Activated T-helper 2 cell treated with anti-CD3 and anti-CD28 coated beads, Interferon-gamma antibody, Interleukin-2, Interleukin-4, amounts not matched to agents 10 μg/mL and 5 μg/mL and 100 μg/mL, durations not matched to agents 14 hours and 24 hours and 36 hours (primary cell): Measurements from ENCODE around the gene MICAL3. TPM values are rescaled to one million over a fixed set of nuclear protein-coding genes. Genes with fewer than 3 reads are reported as not detected.
"Not testable (repeated sequence)": the region's sequence is repeated elsewhere in the genome, so short reads cannot be mapped to it uniquely, and the experiment has no call there.

Source experiments
- DNase-seq: peaks from one replicate; pipeline ENCODE4 v3.0.0; 2021; ENCODE audit warnings: low spot score
- H3K27ac Mint-ChIP-seq: one replicate; pipeline ENCODE4 v1.8.0; 2021; ENCODE audit warnings: mixed read lengths
- H3K27me3 Mint-ChIP-seq: one replicate; pipeline ENCODE4 v1.8.0; 2021; ENCODE audit warnings: low read depth, mixed read lengths
- H3K36me3 Mint-ChIP-seq: one replicate; pipeline ENCODE4 v1.8.0; 2021; ENCODE audit warnings: low read depth, mixed read lengths
- H3K4me1 Mint-ChIP-seq: one replicate; pipeline ENCODE4 v1.8.0; 2021; ENCODE audit warnings: low read depth, mixed read lengths
- H3K4me3 Mint-ChIP-seq: one replicate; pipeline ENCODE4 v1.8.0; 2021; ENCODE audit warnings: low read depth, mild to moderate bottlenecking, moderate library complexity, mixed read lengths
- H3K9me3 Mint-ChIP-seq: one replicate; pipeline ENCODE4 v1.8.0; 2021; ENCODE audit warnings: mixed read lengths
- intact Hi-C: fragments of 100-400 bp; cut with micrococcal nuclease; formaldehyde crosslinking; loops from one replicate; pipeline ENCODE4 v1.15.1; 2023
- total RNA-seq: library from RNA; stranded (reverse); gene quantifications from 2 replicates; pipeline ENCODE4 v1.2.3, GENCODE V29; 2022

The MICAL3 gene
- total RNA-seq, 1 donor from 2014 or later = 41.8 TPM

DNA sequence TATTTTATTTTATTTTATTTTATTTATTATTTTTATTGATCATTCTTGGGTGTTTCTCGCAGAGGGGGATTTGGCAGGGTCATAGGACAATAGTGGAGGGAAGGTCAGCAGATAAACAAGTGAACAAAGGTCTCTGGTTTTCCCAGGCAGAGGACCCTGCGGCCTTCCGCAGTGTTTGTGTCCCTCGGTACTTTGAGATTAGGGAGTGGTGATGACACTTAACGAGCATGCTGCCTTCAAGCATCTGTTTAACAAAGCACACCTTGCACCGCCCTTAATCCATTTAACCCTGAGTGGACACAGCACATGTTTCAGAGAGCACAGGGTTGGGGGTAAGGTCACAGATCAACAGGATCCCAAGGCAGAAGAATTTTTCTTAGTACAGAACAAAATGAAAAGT is 16.5 kb upstream of the MICAL3 start:
- H3K4me1 Mint-ChIP-seq, DNase-seq, H3K36me3 Mint-ChIP-seq, H3K27ac Mint-ChIP-seq, H3K9me3 Mint-ChIP-seq, intact Hi-C loops, H3K27me3 Mint-ChIP-seq, H3K4me3 Mint-ChIP-seq: not testable (repeated sequence)

DNA sequence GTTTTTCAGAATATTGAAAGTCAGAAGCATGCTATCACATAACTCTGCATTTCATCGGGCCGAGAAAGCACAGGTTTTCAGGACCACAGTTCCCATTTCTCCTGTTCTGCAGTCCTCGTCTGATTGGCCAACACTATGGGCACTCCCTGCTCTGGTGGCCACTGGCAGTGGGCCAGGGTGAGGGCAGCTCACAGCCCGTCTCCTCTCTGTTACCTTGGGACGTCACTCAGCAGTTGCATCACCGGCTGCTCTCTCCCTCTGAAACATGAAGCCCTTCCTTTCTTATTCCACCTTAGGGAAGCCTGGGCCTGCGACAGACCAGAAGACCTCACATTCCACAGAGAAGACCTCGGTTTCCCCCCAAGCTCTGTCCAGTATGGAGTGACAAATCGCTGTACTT is 11.4 kb upstream of the MICAL3 start:
- intact Hi-C loops = no loop called here
- no peaks in the 10 kb centered on the region for H3K36me3 Mint-ChIP-seq
- no peak overlapping the region for H3K4me3 Mint-ChIP-seq
- DNase-seq = no peak
- H3K9me3 Mint-ChIP-seq = no peaks in the 10 kb centered on the region
- peaks cover 9% of the 10 kb centered on the region for H3K27me3 Mint-ChIP-seq
- H3K27ac Mint-ChIP-seq = no peak overlapping the region
- no peaks in the 10 kb centered on the region for H3K4me1 Mint-ChIP-seq

DNA sequence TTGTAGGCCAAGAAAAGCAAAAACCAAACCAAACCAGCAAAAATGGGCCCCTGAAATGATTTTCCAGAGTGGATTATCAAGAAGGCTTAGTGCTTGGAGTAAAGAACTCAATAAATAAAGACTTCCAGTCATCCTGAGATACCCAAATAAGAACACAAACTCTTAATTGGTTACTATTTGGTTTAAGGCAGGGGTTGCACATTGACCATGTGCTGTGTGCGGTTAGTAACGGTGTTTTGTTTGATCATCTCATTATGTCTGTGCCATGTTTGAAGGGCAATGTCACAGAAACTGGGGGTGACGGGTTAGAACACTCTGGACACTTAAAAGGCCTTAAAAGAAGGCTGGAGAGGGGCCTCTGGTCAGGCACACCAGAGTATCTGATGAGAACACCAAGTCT is 9.7 kb upstream of the MICAL3 start:
- no peak for DNase-seq
- intact Hi-C loops = no loop called here
- Mint-ChIP-seq H3K4me1 (no peaks in the 10 kb centered on the region), H3K9me3 (no peaks in the 10 kb centered on the region), H3K4me3 (no peak overlapping the region), H3K27ac (no peak overlapping the region), H3K27me3 (peaks cover 12% of the 10 kb centered on the region), H3K36me3 (no peaks in the 10 kb centered on the region)

DNA sequence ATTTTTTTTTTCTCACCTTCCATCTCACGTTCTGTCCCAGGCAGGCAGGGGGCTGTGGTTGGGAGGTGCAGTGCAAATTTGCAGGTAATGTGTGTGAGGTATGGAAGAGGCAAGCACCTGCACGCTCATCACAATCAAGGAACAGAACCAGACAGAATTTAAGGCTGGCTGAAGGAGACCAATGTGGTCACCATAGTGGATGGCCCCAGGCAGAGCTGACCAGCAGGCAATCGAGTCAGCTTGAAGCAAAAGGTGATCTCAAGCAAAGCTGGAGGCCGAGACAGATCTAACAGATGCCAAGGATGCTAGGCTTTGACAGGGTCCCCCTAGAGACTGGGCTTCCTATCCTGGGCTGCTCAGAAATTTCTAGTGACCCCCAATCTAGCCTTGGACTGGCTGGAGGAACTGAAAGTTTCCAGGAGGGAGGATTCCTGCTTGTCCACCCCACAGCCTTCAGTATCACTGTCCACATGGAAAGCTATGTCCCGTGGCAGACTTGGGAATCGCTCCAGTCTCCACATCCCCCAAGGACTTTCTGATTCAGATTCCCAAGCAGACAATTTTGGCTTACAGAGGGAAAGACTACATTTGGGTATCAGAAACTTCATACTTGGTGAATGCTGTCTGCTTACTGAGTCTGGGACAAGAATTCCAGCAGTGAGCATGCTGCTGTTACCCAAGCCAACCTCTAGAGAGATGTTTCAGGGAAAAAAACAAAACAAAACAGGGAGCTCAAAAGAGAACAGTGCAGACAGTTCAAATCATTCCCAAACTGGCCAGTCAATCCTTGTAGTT is 9.0 kb upstream of the MICAL3 start:
- H3K36me3 Mint-ChIP-seq = no peaks in the 10 kb centered on the region
- peaks cover 16% of the 10 kb centered on the region for H3K27me3 Mint-ChIP-seq
- no peak overlapping the region for H3K27ac Mint-ChIP-seq
- DNase-seq = no peak
- intact Hi-C loops = no loop called here
- H3K9me3 Mint-ChIP-seq = no peaks in the 10 kb centered on the region
- H3K4me3 Mint-ChIP-seq = no peak overlapping the region
- no peaks in the 10 kb centered on the region for H3K4me1 Mint-ChIP-seq

DNA sequence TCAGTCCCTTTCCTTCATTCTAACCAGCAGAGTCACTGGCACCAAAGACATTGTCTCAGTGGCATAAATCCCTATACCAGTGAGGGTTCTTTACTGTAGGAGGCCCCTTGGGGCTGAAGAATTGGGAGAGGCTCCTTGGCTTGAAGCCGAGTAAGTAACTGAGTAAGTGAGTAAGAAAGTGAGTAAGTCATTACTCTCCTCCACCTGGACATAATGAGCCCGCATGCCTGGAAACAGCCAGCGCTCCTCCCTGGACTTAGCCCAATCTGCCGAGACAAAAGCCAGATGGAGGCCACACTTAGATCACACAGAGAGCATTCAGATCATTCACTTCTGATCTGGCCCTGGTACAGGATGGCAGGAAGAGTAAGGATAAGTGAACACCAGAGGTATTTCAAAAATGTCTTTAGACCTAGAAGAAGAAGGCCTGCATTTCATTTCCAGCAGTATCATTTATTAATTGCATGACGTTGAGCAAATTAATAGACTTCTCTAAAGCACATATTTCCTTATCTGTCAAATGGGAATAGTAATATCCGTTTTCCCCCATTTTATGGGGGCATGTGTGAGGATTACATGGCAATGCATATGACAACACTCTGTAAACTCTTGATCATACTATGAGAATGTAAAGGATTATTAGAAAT is 8.2 kb upstream of the MICAL3 start:
- no peaks in the 10 kb centered on the region for H3K36me3 Mint-ChIP-seq
- peaks cover 20% of the 10 kb centered on the region for H3K27me3 Mint-ChIP-seq
- H3K4me1 Mint-ChIP-seq = no peaks in the 10 kb centered on the region
- H3K9me3 Mint-ChIP-seq = no peaks in the 10 kb centered on the region
- intact Hi-C loops = no loop called here
- no peak for DNase-seq
- H3K27ac Mint-ChIP-seq = no peak overlapping the region
- no peak overlapping the region for H3K4me3 Mint-ChIP-seq

DNA sequence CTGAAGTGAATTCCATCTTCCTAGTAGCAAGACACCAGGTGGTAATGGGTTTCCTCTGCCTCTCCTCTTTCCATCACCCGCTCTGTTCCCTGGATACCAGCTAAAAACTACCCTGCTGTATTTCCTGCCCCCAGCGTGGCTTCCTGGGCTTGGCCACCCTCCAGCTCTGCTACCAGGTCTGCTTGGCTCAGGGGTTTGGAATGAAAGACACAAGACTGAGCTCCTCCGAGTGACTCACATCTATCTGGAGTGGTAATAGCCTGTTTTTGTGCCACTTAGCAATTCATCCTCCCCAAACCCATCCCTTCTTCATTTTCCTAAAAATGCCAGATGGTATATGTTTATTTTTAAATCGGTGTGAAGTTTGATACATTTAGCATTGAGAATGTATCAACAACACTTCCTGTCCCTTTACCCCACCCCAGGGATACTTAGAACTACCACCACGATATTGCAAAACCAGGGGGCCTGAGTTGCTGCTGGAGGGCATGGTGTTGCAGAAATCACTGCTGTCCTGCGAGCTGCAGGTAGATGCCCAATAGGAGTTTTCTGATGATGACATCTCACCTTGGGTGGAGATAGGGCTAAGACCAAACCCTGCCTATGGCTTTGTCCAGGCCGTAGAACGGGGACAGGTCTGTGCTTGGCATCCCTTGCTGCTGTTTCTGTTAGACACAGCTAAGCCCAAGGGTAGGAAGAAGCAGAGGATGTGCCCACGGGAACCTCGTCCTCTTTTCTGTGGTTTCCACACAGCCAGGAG is 7.5 kb upstream of the MICAL3 start:
- H3K4me3 Mint-ChIP-seq = no peak overlapping the region
- no peaks in the 10 kb centered on the region for H3K9me3 Mint-ChIP-seq
- no peaks in the 10 kb centered on the region for H3K36me3 Mint-ChIP-seq
- DNase-seq = no peak
- H3K27ac Mint-ChIP-seq = no peak overlapping the region
- H3K4me1 Mint-ChIP-seq = no peaks in the 10 kb centered on the region
- peaks cover 23% of the 10 kb centered on the region for H3K27me3 Mint-ChIP-seq
- intact Hi-C loops = no loop called here

DNA sequence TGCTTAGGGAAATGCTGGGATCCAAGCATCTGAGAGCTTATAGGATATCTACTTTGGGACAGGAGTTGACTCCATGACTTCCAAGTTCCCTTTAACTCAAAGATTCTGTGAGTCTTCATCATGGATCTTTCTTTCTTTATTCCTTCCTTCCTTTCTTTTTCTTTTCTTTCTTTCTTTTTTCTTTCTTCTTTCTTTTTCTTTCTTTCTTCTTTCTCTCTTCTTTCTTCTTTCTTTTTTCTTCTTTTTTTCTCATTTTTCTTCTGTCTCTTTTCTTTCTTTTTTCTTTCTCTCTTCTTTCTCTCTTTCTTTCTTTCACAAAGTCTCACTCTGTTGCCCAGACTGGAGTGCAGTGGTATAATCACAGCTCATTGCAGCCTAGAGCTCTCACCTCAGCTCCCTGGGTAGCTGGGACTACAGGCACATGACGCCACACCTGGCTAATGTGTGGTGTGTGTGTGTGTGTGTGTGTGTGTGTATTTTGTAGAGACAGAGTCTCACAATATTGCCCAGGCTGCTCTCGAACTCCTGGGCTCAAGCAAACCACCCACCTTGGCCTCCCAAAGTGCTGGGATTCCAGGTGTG is 5.4 kb upstream of the MICAL3 start:
- Mint-ChIP-seq H3K27ac (no peak overlapping the region), H3K4me3 (no peak overlapping the region), H3K4me1 (peaks cover 4% of the 10 kb centered on the region), H3K36me3 (no peaks in the 10 kb centered on the region), H3K9me3 (no peaks in the 10 kb centered on the region), H3K27me3 (peaks cover 35% of the 10 kb centered on the region)
- intact Hi-C loops = no loop called here
- no peak for DNase-seq

DNA sequence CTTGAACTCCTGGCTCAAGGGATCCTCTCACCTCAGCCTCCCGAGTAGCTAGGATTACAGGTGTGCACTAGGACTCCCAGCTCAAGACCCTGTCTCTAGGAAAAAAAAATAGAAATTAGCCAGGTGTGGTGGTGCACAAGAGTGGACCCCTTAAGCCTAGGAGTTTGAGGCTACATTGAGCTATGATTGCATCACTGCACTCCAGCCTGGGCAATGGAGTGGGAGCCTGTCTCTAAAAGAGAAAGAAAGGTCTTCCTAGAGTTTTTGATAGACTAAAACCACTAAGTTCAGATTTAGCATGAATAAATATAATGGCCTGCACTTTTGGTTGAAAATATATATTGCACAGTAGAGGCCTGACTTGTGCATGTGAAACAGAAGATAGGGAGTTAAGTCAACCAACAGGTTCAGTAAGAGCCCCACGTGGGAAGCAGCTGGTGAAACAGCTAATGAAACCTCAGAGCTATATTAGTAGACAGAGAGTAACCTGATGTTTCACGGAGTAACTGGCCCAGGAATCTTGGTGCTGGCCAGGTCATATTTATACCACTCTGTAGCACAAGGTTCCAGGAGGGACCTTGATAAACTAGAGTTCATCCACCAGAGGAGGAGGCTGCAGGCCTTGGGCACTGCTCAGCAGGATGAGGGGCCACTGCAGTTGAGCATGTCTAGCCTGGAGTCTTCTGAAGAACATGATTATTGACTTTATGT is 4.6 kb upstream of the MICAL3 start:
- Mint-ChIP-seq H3K36me3 (no peaks in the 10 kb centered on the region), H3K9me3 (no peaks in the 10 kb centered on the region), H3K4me1 (peaks cover 7% of the 10 kb centered on the region), H3K4me3 (no peak overlapping the region), H3K27ac (no peak overlapping the region), H3K27me3 (peaks cover 38% of the 10 kb centered on the region)
- intact Hi-C loops = no loop called here
- DNase-seq = no peak

DNA sequence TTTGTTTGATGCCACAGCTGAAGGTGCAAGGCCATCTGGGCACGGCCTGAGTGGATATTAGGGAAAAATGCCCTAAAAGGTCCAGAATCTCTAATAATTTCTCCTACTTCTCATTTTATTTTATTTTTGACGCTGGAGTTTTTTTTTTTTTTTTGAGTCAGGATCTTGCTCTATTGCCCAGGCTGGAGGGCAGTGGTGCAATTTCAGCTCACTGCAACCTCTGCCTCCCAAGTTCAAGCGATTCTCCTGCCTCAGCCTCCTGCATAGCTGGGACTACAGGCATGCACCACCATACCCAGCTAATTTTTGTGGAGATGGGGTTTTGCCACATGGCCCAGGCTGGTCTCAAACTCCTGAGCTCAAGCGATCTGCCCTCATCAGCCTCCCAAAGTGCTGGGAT is 1.5 kb upstream of the MICAL3 start:
- not testable (repeated sequence) for H3K36me3 Mint-ChIP-seq, H3K4me1 Mint-ChIP-seq, H3K9me3 Mint-ChIP-seq, H3K4me3 Mint-ChIP-seq, H3K27ac Mint-ChIP-seq, DNase-seq
- intact Hi-C loops = loop anchor here (2.0 kb wide), 1 partner anchor 51 kb away; the partner anchor contains the start of gene PEX26
- peaks cover 55% of the 10 kb centered on the region for H3K27me3 Mint-ChIP-seq

DNA sequence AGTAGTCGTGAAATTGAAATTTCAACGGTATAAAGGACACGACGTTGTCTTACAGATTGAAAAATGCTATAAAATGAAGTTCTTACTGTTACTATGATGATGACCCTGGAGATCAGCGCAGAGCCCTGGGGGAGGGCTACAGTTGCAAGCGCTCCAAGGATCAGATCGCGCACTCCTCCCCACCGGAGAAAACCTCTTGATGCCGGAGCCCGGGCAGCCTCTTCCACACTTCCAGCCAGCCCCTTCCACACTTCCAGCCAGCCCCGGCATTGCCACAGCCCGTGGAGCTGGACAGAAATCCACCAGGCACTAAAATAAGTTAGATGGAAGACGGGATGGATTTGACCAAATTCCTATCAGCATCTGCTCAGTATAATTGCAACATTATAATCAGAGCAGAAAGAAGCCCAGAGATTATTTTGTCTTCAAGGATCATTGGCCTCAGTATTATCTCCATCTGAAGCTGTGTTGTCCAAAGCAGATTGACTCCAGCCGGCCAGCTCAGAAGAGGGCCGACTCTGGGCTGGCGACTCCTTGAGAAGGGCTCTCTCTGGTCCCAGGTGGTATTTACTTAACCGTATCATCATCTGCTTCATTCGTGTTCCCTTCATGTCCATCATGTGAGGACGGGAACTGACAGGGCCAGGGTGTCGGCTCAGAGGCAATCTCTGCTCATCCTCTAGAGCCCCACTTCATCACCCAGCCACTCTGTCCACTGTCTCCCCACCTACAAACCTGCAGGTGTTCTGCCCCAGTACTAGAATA is 777 bp upstream of the MICAL3 start:
- H3K36me3 Mint-ChIP-seq = no peaks in the 10 kb centered on the region
- H3K4me1 Mint-ChIP-seq = peaks cover 10% of the 10 kb centered on the region
- no peak for DNase-seq
- intact Hi-C loops = loop anchor here (1.0 to 2.0 kb wide), 2 partner anchors 52 to 195 kb away; partner anchors contain the start of gene PEX26
- no peak overlapping the region for H3K27ac Mint-ChIP-seq
- H3K9me3 Mint-ChIP-seq = no peaks in the 10 kb centered on the region
- H3K4me3 Mint-ChIP-seq = peak overlapping the region; percentile 83
- peaks cover 55% of the 10 kb centered on the region for H3K27me3 Mint-ChIP-seq

DNA sequence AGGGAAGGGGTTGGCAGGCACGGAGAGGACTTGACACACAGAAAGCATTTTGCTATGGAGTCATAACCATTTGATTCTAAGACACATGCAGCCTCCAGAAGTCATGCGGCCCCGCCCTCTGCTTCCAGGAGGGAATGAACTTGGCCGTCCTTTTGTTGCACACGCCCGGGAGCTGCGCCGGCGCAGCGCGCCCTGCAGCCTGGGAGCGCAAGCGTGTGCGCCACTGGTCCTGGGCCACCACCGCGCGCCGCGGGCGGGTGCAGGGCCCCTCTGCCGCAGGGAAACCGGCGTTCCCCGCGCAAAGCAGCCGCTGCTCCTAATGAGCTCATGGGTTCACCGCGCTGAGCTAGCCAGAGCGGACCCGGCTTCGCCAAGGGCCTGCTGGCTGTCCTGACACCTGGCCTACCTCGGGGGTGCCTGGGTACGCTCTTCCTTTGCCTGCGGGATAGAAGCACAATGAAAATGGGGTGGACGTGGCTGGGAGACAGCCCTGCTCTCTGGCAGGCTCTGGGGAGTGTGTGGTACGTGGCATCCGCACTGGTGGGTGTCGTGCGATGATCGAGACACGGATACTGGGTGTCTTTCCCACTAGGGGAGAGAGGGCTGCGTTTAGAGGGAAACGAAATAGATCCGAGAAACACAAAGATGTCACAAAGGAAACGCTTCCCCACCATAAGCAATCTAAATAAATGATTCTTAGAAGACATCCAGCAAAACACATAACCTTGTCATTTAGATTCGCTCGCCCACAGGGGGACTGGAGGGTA is 669 bp downstream of the MICAL3 start:
- H3K9me3 Mint-ChIP-seq = no peaks in the 10 kb centered on the region
- H3K27me3 Mint-ChIP-seq = peaks cover 50% of the 10 kb centered on the region
- peaks cover 10% of the 10 kb centered on the region for H3K4me1 Mint-ChIP-seq
- H3K4me3 Mint-ChIP-seq = peak overlapping the region; percentile 81
- DNase-seq = peak; percentile 12
- no peaks in the 10 kb centered on the region for H3K36me3 Mint-ChIP-seq
- intact Hi-C loops = loop anchor here (1.0 to 2.0 kb wide), 2 partner anchors 53 to 193 kb away; partner anchors contain the start of gene PEX26
- H3K27ac Mint-ChIP-seq = no peak overlapping the region
